GM18868 (cell line): Measurements from ENCODE around the gene FHL3.

ENCODE experiments used
- ATAC-seq: cut with Tn5 transposase; IDR thresholded peaks from one replicate; pipeline ENCODE4 v1.9.1; 2021; ENCODE audit warnings: mild to moderate bottlenecking, moderate library complexity; ENCODE audit not compliant: unreplicated experiment

FHL3 gene

DNA sequence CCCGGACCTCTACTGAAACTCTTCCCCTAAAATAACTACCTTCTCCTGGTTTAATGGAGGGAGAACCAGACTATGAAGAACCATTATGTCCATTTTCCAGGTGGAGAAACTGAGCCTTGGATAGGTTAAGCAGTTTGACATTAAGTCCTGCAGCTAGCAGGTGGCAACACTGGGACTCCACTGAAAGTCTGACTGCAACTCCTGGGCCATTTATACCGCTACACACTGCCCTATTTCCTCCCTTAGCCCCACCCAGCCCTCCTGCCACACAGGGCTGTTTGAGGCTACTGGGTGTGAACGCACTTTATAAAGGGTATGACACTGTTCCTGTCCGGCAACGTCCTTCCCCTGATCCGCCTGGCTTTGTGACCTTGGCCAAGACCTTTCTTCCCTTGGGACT lies 58.0 kb downstream of the FHL3 start:
- ATAC-seq, result no peak
